Astrocyte (in vitro differentiated cells and primary cell): ENCODE results near the gene TMEM201. TPM values are rescaled to one million over a fixed set of nuclear protein-coding genes. Genes with fewer than 3 reads are reported as not detected.

ENCODE experiments used
- DNase-seq: peaks from one replicate; pipeline ENCODE4 v3.0.0-alpha.2; 2010; ENCODE audit warnings: low read depth
- FAIRE-seq: peaks from 2 replicates; lab custom pipeline; 2011; peaks lifted over from hg19 to GRCh38; lab: Jason Lieb, UNC
- H2AFZ ChIP-seq: 2 replicates; pipeline ENCODE4 v1.6.0; 2012; ENCODE audit warnings: low read depth, low read length, inconsistent platforms
- H3K27ac ChIP-seq: 2 replicates; pipeline ENCODE4 v1.5.1; 2011; ENCODE audit warnings: low read depth, low read length, inconsistent platforms
- H3K27me3 ChIP-seq: 2 replicates; pipeline ENCODE4 v1.6.0; 2011; ENCODE audit warnings: low read length, inconsistent platforms; ENCODE audit not compliant: insufficient read depth
- H3K36me3 ChIP-seq: 2 replicates; pipeline ENCODE4 v1.5.1; 2011; ENCODE audit warnings: low read length, inconsistent platforms; ENCODE audit not compliant: insufficient read depth
- H3K4me1 ChIP-seq: 2 replicates; pipeline ENCODE4 v1.5.1; 2011; ENCODE audit warnings: low read length, inconsistent platforms; ENCODE audit not compliant: insufficient read depth
- H3K4me2 ChIP-seq: 2 replicates; pipeline ENCODE4 v1.6.0; 2012; ENCODE audit warnings: low read length, inconsistent platforms
- H3K4me3 ChIP-seq: 2 replicates; pipeline ENCODE4 v1.5.1; 2011; ENCODE audit warnings: low read depth, mild to moderate bottlenecking, low read length, inconsistent platforms; ENCODE audit not compliant: insufficient read depth
- H3K79me2 ChIP-seq: 2 replicates; pipeline ENCODE4 v1.6.0; 2012; ENCODE audit warnings: mild to moderate bottlenecking, low read length, inconsistent platforms; ENCODE audit not compliant: insufficient read depth
- H3K9ac ChIP-seq: 2 replicates; pipeline ENCODE4 v1.6.0; 2012; ENCODE audit warnings: mild to moderate bottlenecking, low read length, inconsistent platforms
- H3K9me3 ChIP-seq: 2 replicates; pipeline ENCODE4 v1.5.1; 2012; ENCODE audit warnings: low read depth, mild to moderate bottlenecking, low read length, inconsistent platforms; ENCODE audit not compliant: insufficient read depth
- H4K20me1 ChIP-seq: 2 replicates; pipeline ENCODE4 v1.6.0; 2012; ENCODE audit warnings: low read length, inconsistent platforms; ENCODE audit not compliant: insufficient read depth
- H3K27ac Mint-ChIP-seq: one replicate; pipeline ENCODE4 v1.8.0; 2021; ENCODE audit warnings: mild to moderate bottlenecking, mixed read lengths; ENCODE audit not compliant: unreplicated experiment
- H3K27me3 Mint-ChIP-seq: one replicate; pipeline ENCODE4 v1.8.0; 2021; ENCODE audit warnings: low read depth, mixed read lengths; ENCODE audit not compliant: unreplicated experiment
- H3K36me3 Mint-ChIP-seq: one replicate; pipeline ENCODE4 v1.8.0; 2021; ENCODE audit warnings: low read depth, mixed read lengths; ENCODE audit not compliant: unreplicated experiment
- H3K4me1 Mint-ChIP-seq: one replicate; pipeline ENCODE4 v1.8.0; 2021; ENCODE audit warnings: low read depth, mixed read lengths; ENCODE audit not compliant: unreplicated experiment
- H3K4me3 Mint-ChIP-seq: one replicate; pipeline ENCODE4 v1.8.0; 2021; ENCODE audit warnings: mild to moderate bottlenecking, moderate library complexity, mixed read lengths; ENCODE audit not compliant: unreplicated experiment
- H3K9me3 Mint-ChIP-seq: one replicate; pipeline ENCODE4 v1.8.0; 2021; ENCODE audit warnings: mild to moderate bottlenecking, mixed read lengths; ENCODE audit not compliant: unreplicated experiment
- EZH2 ChIP-seq: IDR thresholded peaks from 2 replicates; pipeline ENCODE4 v1.6.1; 2012; ENCODE audit warnings: mild to moderate bottlenecking, low read length, inconsistent platforms; ENCODE audit not compliant: insufficient read depth
- total RNA-seq: library from RNA; stranded (reverse); gene quantifications from 2 replicates; pipeline ENCODE4 v1.2.1, GENCODE V29; 2021
- TF ChIP-seq, protein P1 (sequence below): IDR thresholded peaks from 2 replicates; pipeline ENCODE4 v1.5.1; 2011; ENCODE audit warnings: low read depth, mild to moderate bottlenecking, inconsistent platforms, low read length, moderate library complexity; ENCODE audit not compliant: insufficient read depth

The TMEM201 gene
- total RNA-seq, 1 donor from 2014 or later = 10.0 TPM

GRCh38 chr1:9595968-9596340 lies 7.2 kb downstream of the TMEM201 start:
- Histone ChIP-seq H2AFZ (no peak overlapping the region), H3K4me1 (peaks cover 11% of the 10 kb centered on the region), H3K9me3 (no peaks in the 10 kb centered on the region), H3K9ac (no peak overlapping the region), H3K4me3 (no peak overlapping the region), H3K27ac (no peak overlapping the region), H3K36me3 (no peaks in the 10 kb centered on the region), H4K20me1 (peaks cover 60% of the 10 kb centered on the region), H3K79me2 (peaks cover 52% of the 10 kb centered on the region), H3K27me3 (no peaks in the 10 kb centered on the region), H3K4me2 (no peak overlapping the region)
- H3K9me3 Mint-ChIP-seq = no peaks in the 10 kb centered on the region
- peaks cover 2% of the 10 kb centered on the region for H3K36me3 Mint-ChIP-seq
- no peak overlapping the region for H3K27ac Mint-ChIP-seq
- peaks cover 3% of the 10 kb centered on the region for H3K4me1 Mint-ChIP-seq
- H3K4me3 Mint-ChIP-seq = no peak overlapping the region
- FAIRE-seq (no peak), DNase-seq (no peak)
- H3K27me3 Mint-ChIP-seq = peaks cover 2% of the 10 kb centered on the region
- no peak for TF ChIP-seq EZH2
- TF ChIP-seq, protein P1, sequence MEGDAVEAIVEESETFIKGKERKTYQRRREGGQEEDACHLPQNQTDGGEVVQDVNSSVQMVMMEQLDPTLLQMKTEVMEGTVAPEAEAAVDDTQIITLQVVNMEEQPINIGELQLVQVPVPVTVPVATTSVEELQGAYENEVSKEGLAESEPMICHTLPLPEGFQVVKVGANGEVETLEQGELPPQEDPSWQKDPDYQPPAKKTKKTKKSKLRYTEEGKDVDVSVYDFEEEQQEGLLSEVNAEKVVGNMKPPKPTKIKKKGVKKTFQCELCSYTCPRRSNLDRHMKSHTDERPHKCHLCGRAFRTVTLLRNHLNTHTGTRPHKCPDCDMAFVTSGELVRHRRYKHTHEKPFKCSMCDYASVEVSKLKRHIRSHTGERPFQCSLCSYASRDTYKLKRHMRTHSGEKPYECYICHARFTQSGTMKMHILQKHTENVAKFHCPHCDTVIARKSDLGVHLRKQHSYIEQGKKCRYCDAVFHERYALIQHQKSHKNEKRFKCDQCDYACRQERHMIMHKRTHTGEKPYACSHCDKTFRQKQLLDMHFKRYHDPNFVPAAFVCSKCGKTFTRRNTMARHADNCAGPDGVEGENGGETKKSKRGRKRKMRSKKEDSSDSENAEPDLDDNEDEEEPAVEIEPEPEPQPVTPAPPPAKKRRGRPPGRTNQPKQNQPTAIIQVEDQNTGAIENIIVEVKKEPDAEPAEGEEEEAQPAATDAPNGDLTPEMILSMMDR = no peak

- Histone ChIP-seq H3K4me3 (no peak overlapping the region), H3K27ac (no peak overlapping the region), H3K4me2 (no peak overlapping the region), H3K27me3 (no peaks in the 10 kb centered on the region), H3K36me3 (no peaks in the 10 kb centered on the region), H4K20me1 (peaks cover 54% of the 10 kb centered on the region), H3K4me1 (peaks cover 11% of the 10 kb centered on the region), H3K79me2 (peaks cover 46% of the 10 kb centered on the region), H3K9ac (no peak overlapping the region), H2AFZ (no peak overlapping the region), H3K9me3 (no peaks in the 10 kb centered on the region)
- FAIRE-seq (no peak), DNase-seq (no peak)
- Mint-ChIP-seq H3K4me1 (peaks cover 3% of the 10 kb centered on the region), H3K27ac (no peak overlapping the region), H3K36me3 (peaks cover 2% of the 10 kb centered on the region), H3K9me3 (no peaks in the 10 kb centered on the region), H3K4me3 (no peak overlapping the region), H3K27me3 (peaks cover 2% of the 10 kb centered on the region)
- TF ChIP-seq, protein P1 = no peak
- TF ChIP-seq EZH2 = no peak
These were observed 7.9 kb downstream of the TMEM201 start for GRCh38 chr1:9596415-9597123.
